ENCODE results near the gene GDF15.

The GDF15 gene

GRCh38 chr19:18385359-18385674 is 641 bp upstream of the GDF15 start:
- Histone ChIP-seq H3K79me2 (ENCODE audit: insufficient read depth, low read length) (no peaks in the 10 kb centered on the region), H3K4me2 (ENCODE audit: low read depth, low read length, poor library complexity, severe bottlenecking) (no peak overlapping the region), H3K9me3 (ENCODE audit: insufficient read depth, low read depth, low read length) (no peaks in the 10 kb centered on the region), H3K9me2 (replicated peaks; ENCODE audit: low read depth, low read length) (no peaks in the 10 kb centered on the region), H2AFZ (ENCODE audit: low read length) (no peak overlapping the region), H4K20me1 (ENCODE audit: insufficient read depth, low read length, poor library complexity, severe bottlenecking) (no peaks in the 10 kb centered on the region), H3F3A (ENCODE audit: low read depth) (no peaks in the 10 kb centered on the region), H3K4me1 (ENCODE audit: insufficient read depth, low read length, poor library complexity, severe bottlenecking) (no peaks in the 10 kb centered on the region), H3K27me3 (ENCODE audit: insufficient read depth, low read length, poor library complexity, severe bottlenecking) (no peaks in the 10 kb centered on the region), H3K4me3 (ENCODE audit: low read length, poor library complexity, severe bottlenecking) (no peak overlapping the region), H3K36me3 (ENCODE audit: insufficient read depth, low read length) (no peaks in the 10 kb centered on the region), H3K9ac (ENCODE audit: low read depth, low read length, poor library complexity, severe bottlenecking) (peak overlapping the region; percentile 46)
- no peak for TF ChIP-seq CTCF (conservative IDR thresholded peaks at IDR 0.05; ENCODE audit: low read length)
- TF ChIP-seq EZH2phosphoT487 (IDR thresholded peaks at IDR 0.05; ENCODE audit: borderline replicate concordance): no peak

GRCh38 chr19:18386543-18387271 is 749 bp downstream of the GDF15 start:
- Histone ChIP-seq H3K4me2 (ENCODE audit: low read depth, low read length, poor library complexity, severe bottlenecking) (no peak overlapping the region), H2AFZ (ENCODE audit: low read length) (no peak overlapping the region), H3K9me3 (ENCODE audit: insufficient read depth, low read depth, low read length) (no peaks in the 10 kb centered on the region), H3K4me1 (ENCODE audit: insufficient read depth, low read length, poor library complexity, severe bottlenecking) (no peaks in the 10 kb centered on the region), H3K9ac (ENCODE audit: low read depth, low read length, poor library complexity, severe bottlenecking) (no peak overlapping the region), H3K27me3 (ENCODE audit: insufficient read depth, low read length, poor library complexity, severe bottlenecking) (no peaks in the 10 kb centered on the region), H3K79me2 (ENCODE audit: insufficient read depth, low read length) (no peaks in the 10 kb centered on the region), H3F3A (ENCODE audit: low read depth) (no peaks in the 10 kb centered on the region), H3K36me3 (ENCODE audit: insufficient read depth, low read length) (no peaks in the 10 kb centered on the region), H3K9me2 (replicated peaks; ENCODE audit: low read depth, low read length) (no peaks in the 10 kb centered on the region), H3K4me3 (ENCODE audit: low read length, poor library complexity, severe bottlenecking) (no peak overlapping the region), H4K20me1 (ENCODE audit: insufficient read depth, low read length, poor library complexity, severe bottlenecking) (no peaks in the 10 kb centered on the region)
- TF ChIP-seq EZH2phosphoT487 (IDR thresholded peaks at IDR 0.05; ENCODE audit: borderline replicate concordance) (no peak), CTCF (conservative IDR thresholded peaks at IDR 0.05; ENCODE audit: low read length) (no peak)

- Histone ChIP-seq H3K9ac (ENCODE audit: low read depth, low read length, poor library complexity, severe bottlenecking) (no peak overlapping the region), H3K79me2 (ENCODE audit: insufficient read depth, low read length) (no peaks in the 10 kb centered on the region), H3K4me2 (ENCODE audit: low read depth, low read length, poor library complexity, severe bottlenecking) (peak overlapping the region; percentile 55), H3F3A (ENCODE audit: low read depth) (no peaks in the 10 kb centered on the region), H4K20me1 (ENCODE audit: insufficient read depth, low read length, poor library complexity, severe bottlenecking) (no peaks in the 10 kb centered on the region), H3K9me2 (replicated peaks; ENCODE audit: low read depth, low read length) (no peaks in the 10 kb centered on the region), H3K4me3 (ENCODE audit: low read length, poor library complexity, severe bottlenecking) (peak overlapping the region; percentile 50), H3K4me1 (ENCODE audit: insufficient read depth, low read length, poor library complexity, severe bottlenecking) (no peaks in the 10 kb centered on the region), H3K36me3 (ENCODE audit: insufficient read depth, low read length) (no peaks in the 10 kb centered on the region), H3K9me3 (ENCODE audit: insufficient read depth, low read depth, low read length) (no peaks in the 10 kb centered on the region), H3K27me3 (ENCODE audit: insufficient read depth, low read length, poor library complexity, severe bottlenecking) (no peaks in the 10 kb centered on the region), H2AFZ (ENCODE audit: low read length) (peak overlapping the region; percentile 76)
- peak; percentile 84 for TF ChIP-seq CTCF (conservative IDR thresholded peaks at IDR 0.05; ENCODE audit: low read length)
- TF ChIP-seq EZH2phosphoT487 (IDR thresholded peaks at IDR 0.05; ENCODE audit: borderline replicate concordance): no peak
Observed at GRCh38 chr19:18388100-18388959, 2.4 kb downstream of the GDF15 start.

All from Loucy (cell line).